ENCODE data around the gene PGAM2.

PGAM2 gene

GRCh38 chr7:44067064-44067951, 1.9 kb upstream of the PGAM2 start:
- in situ Hi-C loops (cut with HindIII; ENCODE audit: low sequenced_read_pairs): no loop called here

- in situ Hi-C loops (cut with HindIII; ENCODE audit: low sequenced_read_pairs): no loop called here
Measured at GRCh38 chr7:44066494-44067063, 1.2 kb upstream of the PGAM2 start.

GRCh38 chr7:44066111-44066460, 719 bp upstream of the PGAM2 start:
- in situ Hi-C loops (cut with HindIII; ENCODE audit: low sequenced_read_pairs): no loop called here

- in situ Hi-C loops (cut with HindIII; ENCODE audit: low sequenced_read_pairs): loop anchor here (5.0 kb wide), 2 partner anchors 57 to 142 kb away; partner anchors contain the start of gene POLD2
Measured at GRCh38 chr7:44064791-44065430, 456 bp downstream of the PGAM2 start.

GRCh38 chr7:44063894-44064651, 1.3 kb downstream of the PGAM2 start:
- in situ Hi-C loops (cut with HindIII; ENCODE audit: low sequenced_read_pairs): loop anchor here (5.0 kb wide), 2 partner anchors 58 to 143 kb away; partner anchors contain the start of gene POLD2

GRCh38 chr7:44063547-44063893, 1.8 kb downstream of the PGAM2 start:
- in situ Hi-C loops (cut with HindIII; ENCODE audit: low sequenced_read_pairs): loop anchor here (5.0 kb wide), 2 partner anchors 59 to 144 kb away; partner anchors contain the start of gene POLD2

GRCh38 chr7:44062903-44063295, 2.5 kb downstream of the PGAM2 start:
- in situ Hi-C loops (cut with HindIII; ENCODE audit: low sequenced_read_pairs): loop anchor here (5.0 kb wide), 2 partner anchors 59 to 144 kb away; partner anchors contain the start of gene POLD2

GRCh38 chr7:44062180-44062902, 3.0 kb downstream of the PGAM2 start:
- in situ Hi-C loops (cut with HindIII; ENCODE audit: low sequenced_read_pairs): loop anchor here (5.0 kb wide), 2 partner anchors 60 to 145 kb away; partner anchors contain the start of gene POLD2

- in situ Hi-C loops (cut with HindIII; ENCODE audit: low sequenced_read_pairs): loop anchor here (5.0 kb wide), 2 partner anchors 61 to 146 kb away; partner anchors contain the start of gene POLD2
Measured at GRCh38 chr7:44061645-44062179, 3.7 kb downstream of the PGAM2 start.

GRCh38 chr7:44060948-44061644, 4.3 kb downstream of the PGAM2 start:
- in situ Hi-C loops (cut with HindIII; ENCODE audit: low sequenced_read_pairs): loop anchor here (5.0 kb wide), 2 partner anchors 61 to 146 kb away; partner anchors contain the start of gene POLD2

GRCh38 chr7:44060091-44060947, 5.0 kb downstream of the PGAM2 start:
- in situ Hi-C loops (cut with HindIII; ENCODE audit: low sequenced_read_pairs): loop anchor here (5.0 kb wide), 2 partner anchors 62 to 147 kb away; partner anchors contain the start of gene POLD2

- in situ Hi-C loops (cut with HindIII; ENCODE audit: low sequenced_read_pairs): loop anchor here (5.0 kb wide), 2 partner anchors 63 to 148 kb away; partner anchors contain the start of gene POLD2
Measured at GRCh38 chr7:44059219-44060090, 5.9 kb downstream of the PGAM2 start.

- in situ Hi-C loops (cut with HindIII; ENCODE audit: low sequenced_read_pairs): no loop called here
Measured at GRCh38 chr7:44058759-44059218, 6.6 kb downstream of the PGAM2 start.

GRCh38 chr7:44057849-44058758, 7.3 kb downstream of the PGAM2 start:
- in situ Hi-C loops (cut with HindIII; ENCODE audit: low sequenced_read_pairs): no loop called here

GRCh38 chr7:44057181-44057848, 8.1 kb downstream of the PGAM2 start:
- in situ Hi-C loops (cut with HindIII; ENCODE audit: low sequenced_read_pairs): no loop called here
